ENCODE data around the gene SPARC.

SPARC gene

GRCh38 chr5:151657114-151657513 lies 29.6 kb downstream of the SPARC start:
- DNase-seq: no peak

GRCh38 chr5:151656311-151656710 lies 30.4 kb downstream of the SPARC start:
- DNase-seq: no peak

- DNase-seq: peak; percentile 3 to 50 (median 14)
These were observed 34.6 kb downstream of the SPARC start for GRCh38 chr5:151651997-151652645.

GRCh38 chr5:151648988-151649387 lies 37.7 kb downstream of the SPARC start:
- no peak for DNase-seq

- no peak for DNase-seq
These were observed 38.6 kb downstream of the SPARC start for GRCh38 chr5:151648089-151648488.

GRCh38 chr5:151647320-151647861 lies 39.3 kb downstream of the SPARC start:
- no peak for DNase-seq

GRCh38 chr5:151646334-151646733 lies 40.4 kb downstream of the SPARC start:
- DNase-seq: no peak

- DNase-seq: no peak
These were observed 43.3 kb downstream of the SPARC start for GRCh38 chr5:151643388-151643787.

- DNase-seq: no peak
These were observed 44.1 kb downstream of the SPARC start for GRCh38 chr5:151642472-151643140.

- DNase-seq: no peak
These were observed 48.1 kb downstream of the SPARC start for GRCh38 chr5:151638619-151639018.

- no peak for DNase-seq
These were observed 49.0 kb downstream of the SPARC start for GRCh38 chr5:151637676-151638075.

- DNase-seq: no peak
These were observed 52.8 kb downstream of the SPARC start for GRCh38 chr5:151633892-151634291.

GRCh38 chr5:151632941-151633340 lies 53.8 kb downstream of the SPARC start:
- no peak for DNase-seq

- no peak for DNase-seq
These were observed 54.2 kb downstream of the SPARC start for GRCh38 chr5:151632524-151632923.

- no peak for DNase-seq
These were observed 54.8 kb downstream of the SPARC start for GRCh38 chr5:151631941-151632340.

- DNase-seq: no peak
These were observed 56.6 kb downstream of the SPARC start for GRCh38 chr5:151630088-151630487.

- no peak for DNase-seq
These were observed 58.4 kb downstream of the SPARC start for GRCh38 chr5:151628112-151628823.

- DNase-seq: no peak
These were observed 59.1 kb downstream of the SPARC start for GRCh38 chr5:151627650-151628049.

- DNase-seq: no peak
These were observed 61.4 kb downstream of the SPARC start for GRCh38 chr5:151625285-151625684.

- no peak for DNase-seq
These were observed 62.2 kb downstream of the SPARC start for GRCh38 chr5:151624476-151624875.

- no peak for DNase-seq
These were observed 64.2 kb downstream of the SPARC start for GRCh38 chr5:151622367-151623088.

GRCh38 chr5:151620461-151620840 lies 66.3 kb downstream of the SPARC start:
- DNase-seq: no peak

- no peak for DNase-seq
These were observed 66.8 kb downstream of the SPARC start for GRCh38 chr5:151619812-151620460.

All from activated naive CD4-positive, alpha-beta T cell (primary cell).